Astrocyte (in vitro differentiated cells and primary cell): ENCODE data around the gene PDE6G. TPM values are rescaled to one million over a fixed set of nuclear protein-coding genes. Genes with fewer than 3 reads are reported as not detected.

Source experiments
- DNase-seq: peaks from one replicate; pipeline ENCODE4 v3.0.0-alpha.2; 2010; ENCODE audit warnings: low read depth
- FAIRE-seq: peaks from 2 replicates; lab custom pipeline; 2011; peaks lifted over from hg19 to GRCh38; lab: Jason Lieb, UNC
- H2AFZ ChIP-seq: 2 replicates; pipeline ENCODE4 v1.6.0; 2012; ENCODE audit warnings: low read depth, low read length, inconsistent platforms
- H3K27ac ChIP-seq: 2 replicates; pipeline ENCODE4 v1.5.1; 2011; ENCODE audit warnings: low read depth, low read length, inconsistent platforms
- H3K27me3 ChIP-seq: 2 replicates; pipeline ENCODE4 v1.6.0; 2011; ENCODE audit warnings: low read length, inconsistent platforms; ENCODE audit not compliant: insufficient read depth
- H3K36me3 ChIP-seq: 2 replicates; pipeline ENCODE4 v1.5.1; 2011; ENCODE audit warnings: low read length, inconsistent platforms; ENCODE audit not compliant: insufficient read depth
- H3K4me1 ChIP-seq: 2 replicates; pipeline ENCODE4 v1.5.1; 2011; ENCODE audit warnings: low read length, inconsistent platforms; ENCODE audit not compliant: insufficient read depth
- H3K4me2 ChIP-seq: 2 replicates; pipeline ENCODE4 v1.6.0; 2012; ENCODE audit warnings: low read length, inconsistent platforms
- H3K4me3 ChIP-seq: 2 replicates; pipeline ENCODE4 v1.5.1; 2011; ENCODE audit warnings: low read depth, mild to moderate bottlenecking, low read length, inconsistent platforms; ENCODE audit not compliant: insufficient read depth
- H3K79me2 ChIP-seq: 2 replicates; pipeline ENCODE4 v1.6.0; 2012; ENCODE audit warnings: mild to moderate bottlenecking, low read length, inconsistent platforms; ENCODE audit not compliant: insufficient read depth
- H3K9ac ChIP-seq: 2 replicates; pipeline ENCODE4 v1.6.0; 2012; ENCODE audit warnings: mild to moderate bottlenecking, low read length, inconsistent platforms
- H3K9me3 ChIP-seq: 2 replicates; pipeline ENCODE4 v1.5.1; 2012; ENCODE audit warnings: low read depth, mild to moderate bottlenecking, low read length, inconsistent platforms; ENCODE audit not compliant: insufficient read depth
- H4K20me1 ChIP-seq: 2 replicates; pipeline ENCODE4 v1.6.0; 2012; ENCODE audit warnings: low read length, inconsistent platforms; ENCODE audit not compliant: insufficient read depth
- H3K27ac Mint-ChIP-seq: one replicate; pipeline ENCODE4 v1.8.0; 2021; ENCODE audit warnings: mild to moderate bottlenecking, mixed read lengths; ENCODE audit not compliant: unreplicated experiment
- H3K27me3 Mint-ChIP-seq: one replicate; pipeline ENCODE4 v1.8.0; 2021; ENCODE audit warnings: low read depth, mixed read lengths; ENCODE audit not compliant: unreplicated experiment
- H3K36me3 Mint-ChIP-seq: one replicate; pipeline ENCODE4 v1.8.0; 2021; ENCODE audit warnings: low read depth, mixed read lengths; ENCODE audit not compliant: unreplicated experiment
- H3K4me1 Mint-ChIP-seq: one replicate; pipeline ENCODE4 v1.8.0; 2021; ENCODE audit warnings: low read depth, mixed read lengths; ENCODE audit not compliant: unreplicated experiment
- H3K4me3 Mint-ChIP-seq: one replicate; pipeline ENCODE4 v1.8.0; 2021; ENCODE audit warnings: mild to moderate bottlenecking, moderate library complexity, mixed read lengths; ENCODE audit not compliant: unreplicated experiment
- H3K9me3 Mint-ChIP-seq: one replicate; pipeline ENCODE4 v1.8.0; 2021; ENCODE audit warnings: mild to moderate bottlenecking, mixed read lengths; ENCODE audit not compliant: unreplicated experiment
- CTCF ChIP-seq: IDR thresholded peaks from 2 replicates; pipeline ENCODE4 v1.5.1; 2011; ENCODE audit warnings: low read depth, mild to moderate bottlenecking, inconsistent platforms, low read length, moderate library complexity; ENCODE audit not compliant: insufficient read depth
- EZH2 ChIP-seq: IDR thresholded peaks from 2 replicates; pipeline ENCODE4 v1.6.1; 2012; ENCODE audit warnings: mild to moderate bottlenecking, low read length, inconsistent platforms; ENCODE audit not compliant: insufficient read depth
- total RNA-seq: library from RNA; stranded (reverse); gene quantifications from 2 replicates; pipeline ENCODE4 v1.2.1, GENCODE V29; 2021

The PDE6G gene
- total RNA-seq, 1 donor from 2014 or later, result not detected

DNA sequence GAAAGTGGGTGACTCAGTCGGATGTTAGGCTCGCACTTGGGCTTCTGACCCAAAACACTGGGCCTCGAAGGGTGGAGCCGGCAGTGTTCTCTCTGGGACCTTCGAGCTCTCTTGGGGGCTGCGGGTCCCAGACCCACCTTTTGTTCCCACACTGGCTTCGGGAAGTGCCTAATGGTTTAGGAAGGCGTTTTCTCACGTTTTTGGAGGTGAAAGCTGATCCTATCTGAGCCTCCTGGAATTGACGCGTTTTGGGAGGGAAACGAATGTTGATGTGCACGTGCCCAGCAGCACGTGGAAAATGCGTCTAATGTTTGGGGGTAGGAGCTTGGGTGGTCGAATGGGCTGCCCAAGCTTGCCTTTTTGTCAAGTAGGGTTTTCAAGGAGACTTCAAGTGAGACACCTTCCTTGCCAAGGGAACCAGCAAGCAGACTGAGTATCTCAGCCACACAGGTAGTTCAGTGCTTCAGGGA lies 28.1 kb upstream of the PDE6G start:
- TF ChIP-seq EZH2, result no peak
- TF ChIP-seq CTCF, result no peak
- Mint-ChIP-seq H3K4me3 (peak overlapping the region; percentile 93), H3K27me3 (no peaks in the 10 kb centered on the region), H3K27ac (peak overlapping the region; percentile 93), H3K36me3 (peaks cover 10% of the 10 kb centered on the region), H3K4me1 (peaks cover 14% of the 10 kb centered on the region), H3K9me3 (no peaks in the 10 kb centered on the region)
- Histone ChIP-seq H3K79me2 (peaks cover 93% of the 10 kb centered on the region), H3K36me3 (peaks cover 20% of the 10 kb centered on the region), H3K4me1 (peaks cover 29% of the 10 kb centered on the region), H3K27me3 (no peaks in the 10 kb centered on the region), H3K9ac (peak overlapping the region; percentile 93), H2AFZ (no peak overlapping the region), H3K4me2 (peak overlapping the region; percentile 97), H3K27ac (peak overlapping the region; percentile 95), H3K4me3 (peak overlapping the region; percentile 79), H4K20me1 (peaks cover 72% of the 10 kb centered on the region), H3K9me3 (no peaks in the 10 kb centered on the region)
- DNase-seq, result no peak
- no peak for FAIRE-seq

GRCh38 chr17:81683584-81684441 lies 27.5 kb upstream of the PDE6G start, which contains the start of the genes ARL16 and HGS:
ARL16 (minus strand) TSS chr17:81683797; CDS start chr17:81683753, 44 bp downstream.
HGS (plus strand) TSS chr17:81684011; CDS start chr17:81684067, 56 bp downstream.
- Histone ChIP-seq H3K4me2 (peak within 1 kb of the TSS; percentile 97), H3K9me3 (no peaks in the 10 kb centered on the region), H3K27me3 (no peaks in the 10 kb centered on the region), H3K4me1 (peaks cover 29% of the 10 kb centered on the region), H4K20me1 (peaks cover 65% of the 10 kb centered on the region), H3K36me3 (peaks cover 19% of the 10 kb centered on the region), H3K9ac (peak within 1 kb of the TSS; percentile 93), H3K79me2 (peaks cover 86% of the 10 kb centered on the region), H3K27ac (peak within 1 kb of the TSS; percentile 95), H3K4me3 (peak within 1 kb of the TSS; percentile 81), H2AFZ (peak within 1 kb of the TSS; percentile 64)
- no peaks in the 10 kb centered on the region for H3K27me3 Mint-ChIP-seq
- no peak for TF ChIP-seq CTCF
- FAIRE-seq, result peak; percentile 68
- no peaks in the 10 kb centered on the region for H3K9me3 Mint-ChIP-seq
- peak within 1 kb of the TSS; percentile 97 for H3K27ac Mint-ChIP-seq
- H3K4me3 Mint-ChIP-seq, result peak within 1 kb of the TSS; percentile 93
- DNase-seq, result peak; percentile 97
- H3K4me1 Mint-ChIP-seq, result peaks cover 14% of the 10 kb centered on the region
- H3K36me3 Mint-ChIP-seq, result peaks cover 9% of the 10 kb centered on the region
